ENCODE results near the gene TRABD.
A peak's percentile ranks its signal among the peaks of the same experiment; 100 is the strongest.

TRABD gene

GRCh38 chr22:50216684-50217520 lies 31.2 kb downstream of the TRABD start:
- ATAC-seq (replicated peaks) (no peak), DNase-seq (no peak)
- Mint-ChIP-seq H3K4me3 (no peak overlapping the region), H3K4me1 (peaks cover 14 to 44% of the 10 kb centered on the region in 2 donors), H3K27me3 (no peaks in the 10 kb centered on the region), H3K36me3 (peaks cover 56 to 75% of the 10 kb centered on the region in 2 donors), H3K27ac (peak overlapping the region; percentile 42), H3K9me3 (no peaks in the 10 kb centered on the region)

DNA sequence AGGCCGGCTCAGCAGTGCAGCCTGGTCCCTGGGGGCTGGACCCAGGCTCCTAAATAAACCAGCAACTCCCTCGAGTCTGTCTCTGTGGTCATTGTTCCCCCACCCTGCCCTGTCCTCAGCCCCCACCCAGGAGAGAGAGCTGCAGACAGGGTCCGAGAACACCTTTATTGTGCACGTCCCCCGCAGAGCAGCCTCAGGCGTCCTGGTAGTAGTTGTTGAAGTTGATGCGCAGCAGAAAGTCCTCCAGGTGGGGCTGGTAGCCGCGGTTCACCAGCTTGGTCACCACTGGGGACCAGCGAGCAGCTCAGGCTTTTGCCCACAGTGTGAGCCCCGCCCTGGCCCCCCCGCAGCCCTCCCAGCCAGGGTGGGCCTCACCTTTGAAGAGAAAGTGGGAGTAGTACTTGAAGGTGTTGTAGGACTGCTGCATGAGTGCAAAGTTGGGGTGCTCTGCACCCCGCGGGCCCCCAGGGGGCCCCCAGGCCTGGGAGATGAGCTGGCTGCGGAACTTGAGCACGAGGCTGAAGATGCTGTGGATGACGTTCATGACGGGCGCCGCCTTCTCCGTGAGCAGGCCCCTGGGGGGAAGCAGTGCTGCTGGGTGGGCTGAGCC lies 31.9 kb downstream of the TRABD start:
- Mint-ChIP-seq H3K27ac (peak overlapping the region; percentile 42), H3K4me1 (peaks cover 14 to 40% of the 10 kb centered on the region in 2 donors), H3K36me3 (peaks cover 57 to 75% of the 10 kb centered on the region in 2 donors), H3K4me3 (peak overlapping the region in 1 of 2 donors; percentile 28), H3K27me3 (no peaks in the 10 kb centered on the region), H3K9me3 (no peaks in the 10 kb centered on the region)
- ATAC-seq (replicated peaks): no peak
- no peak for DNase-seq

GRCh38 chr22:50218153-50218995 lies 32.7 kb downstream of the TRABD start:
- Mint-ChIP-seq H3K36me3 (peaks cover 57 to 74% of the 10 kb centered on the region in 2 donors), H3K27ac (peak overlapping the region; percentile 56), H3K27me3 (no peaks in the 10 kb centered on the region), H3K9me3 (no peaks in the 10 kb centered on the region), H3K4me1 (peaks cover 13 to 33% of the 10 kb centered on the region in 2 donors), H3K4me3 (no peak overlapping the region)
- no peak for DNase-seq
- ATAC-seq (replicated peaks): peak; percentile 15 to 26

DNA sequence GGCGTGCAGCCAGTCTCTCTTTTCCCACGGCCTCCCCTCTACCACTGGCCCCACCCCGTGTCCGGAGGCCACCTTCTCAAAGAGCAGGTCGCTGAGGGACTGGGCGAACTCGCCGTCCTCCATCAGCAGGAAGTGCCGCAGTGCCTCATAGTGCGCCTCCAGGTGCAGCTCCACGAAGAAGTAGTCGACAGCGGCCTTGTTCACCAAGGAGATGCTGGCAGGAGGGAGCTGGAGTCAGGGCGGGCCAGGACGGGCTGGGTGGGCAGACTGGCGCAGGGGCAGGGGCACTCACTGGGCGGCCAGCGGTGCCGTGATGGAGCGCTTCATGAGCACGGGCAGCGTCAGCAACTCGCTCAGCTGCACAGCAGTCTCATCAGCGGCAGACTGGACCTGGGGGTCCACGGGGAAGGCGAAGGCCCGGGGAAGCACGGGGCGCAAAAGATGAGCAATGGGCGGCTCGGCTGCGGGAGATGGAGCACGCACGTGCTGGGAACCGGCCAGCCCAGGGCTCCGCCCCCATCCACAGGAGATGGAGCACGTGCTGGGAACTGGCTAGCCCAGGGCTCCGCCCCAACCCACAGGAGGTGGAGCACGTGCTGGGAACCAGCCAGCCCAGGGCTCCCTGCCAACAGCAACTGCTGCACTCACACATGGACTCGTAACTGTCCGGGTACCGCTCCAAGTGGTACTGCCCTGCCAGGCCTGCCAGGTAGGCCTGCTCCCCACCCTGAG lies 33.4 kb downstream of the TRABD start:
- H3K27ac Mint-ChIP-seq: no peak overlapping the region
- H3K4me1 Mint-ChIP-seq: peaks cover 11 to 32% of the 10 kb centered on the region in 2 donors
- H3K36me3 Mint-ChIP-seq: peaks cover 58 to 72% of the 10 kb centered on the region in 2 donors
- no peak for DNase-seq
- H3K4me3 Mint-ChIP-seq: no peak overlapping the region
- no peaks in the 10 kb centered on the region for H3K9me3 Mint-ChIP-seq
- peak; percentile 23 to 26 for ATAC-seq (replicated peaks)
- no peaks in the 10 kb centered on the region for H3K27me3 Mint-ChIP-seq

GRCh38 chr22:50219800-50220602 lies 34.3 kb downstream of the TRABD start:
- peaks cover 54 to 70% of the 10 kb centered on the region in 2 donors for H3K36me3 Mint-ChIP-seq

GRCh38 chr22:50220603-50221409 lies 35.1 kb downstream of the TRABD start:
- H3K27me3 Mint-ChIP-seq: no peaks in the 10 kb centered on the region
- no peak overlapping the region for H3K27ac Mint-ChIP-seq
- DNase-seq (no peak), ATAC-seq (replicated peaks) (no peak)
- no peak overlapping the region for H3K4me3 Mint-ChIP-seq
- H3K4me1 Mint-ChIP-seq: peaks cover 5 to 24% of the 10 kb centered on the region in 2 donors
- no peaks in the 10 kb centered on the region for H3K9me3 Mint-ChIP-seq
- peaks cover 54 to 68% of the 10 kb centered on the region in 2 donors for H3K36me3 Mint-ChIP-seq

More at GRCh38 chr22:50219800-50220602, 34.3 kb downstream of the TRABD start:
- no peak for ATAC-seq (replicated peaks)
- Mint-ChIP-seq H3K4me1 (peaks cover 8 to 28% of the 10 kb centered on the region in 2 donors), H3K9me3 (no peaks in the 10 kb centered on the region), H3K27me3 (no peaks in the 10 kb centered on the region), H3K4me3 (no peak overlapping the region), H3K27ac (no peak overlapping the region)
- DNase-seq: no peak

DNA sequence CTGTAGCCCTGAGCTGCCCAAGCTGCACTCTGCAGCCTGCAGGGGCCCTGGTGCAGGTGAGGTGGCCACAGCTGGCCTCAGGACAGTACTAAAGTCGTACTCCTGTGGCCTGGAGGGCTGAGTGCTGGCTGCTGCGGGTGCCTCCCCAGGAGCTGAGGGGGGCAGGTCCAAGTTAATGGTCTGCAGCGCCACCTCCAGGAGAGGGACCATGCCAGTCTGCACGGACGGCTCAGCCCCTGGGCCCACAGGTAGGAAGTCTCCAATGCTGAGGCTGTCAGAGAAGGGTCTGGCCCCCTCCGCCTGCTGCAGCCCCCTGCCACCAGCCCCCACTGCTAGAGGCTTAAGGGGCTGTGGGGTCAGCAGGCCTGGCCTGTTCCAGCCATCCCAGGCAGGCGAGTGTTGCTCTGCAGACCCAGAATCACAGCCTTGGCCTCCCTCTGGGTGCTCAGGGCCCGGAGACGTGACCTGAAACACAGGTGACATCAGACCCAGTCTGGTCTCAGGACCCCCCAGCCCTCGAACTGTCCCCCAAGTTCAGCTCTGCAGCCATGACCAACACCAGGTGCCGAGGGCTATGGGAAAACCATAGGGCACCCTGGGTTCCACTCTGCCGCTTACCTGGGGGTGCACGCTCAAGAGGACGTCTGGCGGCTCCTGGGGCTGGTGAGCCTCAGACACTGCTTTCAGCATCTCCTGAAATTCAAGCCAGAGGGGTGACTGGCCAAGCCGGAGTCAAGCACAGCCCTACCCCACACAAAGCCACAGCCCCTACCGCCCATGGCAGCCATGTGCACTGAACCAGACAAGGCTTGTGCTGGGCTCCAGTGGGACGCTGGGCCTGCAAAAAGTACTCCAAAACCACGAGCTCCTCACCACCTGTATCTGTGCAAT lies 35.9 kb downstream of the TRABD start:
- Mint-ChIP-seq H3K4me1 (peaks cover 5 to 24% of the 10 kb centered on the region in 2 donors), H3K9me3 (no peaks in the 10 kb centered on the region), H3K36me3 (peaks cover 49 to 66% of the 10 kb centered on the region in 2 donors), H3K4me3 (no peak overlapping the region), H3K27me3 (no peaks in the 10 kb centered on the region), H3K27ac (no peak overlapping the region)
- ATAC-seq (replicated peaks) (no peak), DNase-seq (no peak)

- no peak for DNase-seq
- no peak overlapping the region for H3K4me3 Mint-ChIP-seq
- H3K9me3 Mint-ChIP-seq: no peaks in the 10 kb centered on the region
- H3K27me3 Mint-ChIP-seq: no peaks in the 10 kb centered on the region
- peaks cover 48 to 67% of the 10 kb centered on the region in 2 donors for H3K36me3 Mint-ChIP-seq
- H3K27ac Mint-ChIP-seq: no peak overlapping the region
- ATAC-seq (replicated peaks): no peak
- H3K4me1 Mint-ChIP-seq: peaks cover 6 to 21% of the 10 kb centered on the region in 2 donors
These were observed 36.8 kb downstream of the TRABD start for GRCh38 chr22:50222508-50222907.

DNA sequence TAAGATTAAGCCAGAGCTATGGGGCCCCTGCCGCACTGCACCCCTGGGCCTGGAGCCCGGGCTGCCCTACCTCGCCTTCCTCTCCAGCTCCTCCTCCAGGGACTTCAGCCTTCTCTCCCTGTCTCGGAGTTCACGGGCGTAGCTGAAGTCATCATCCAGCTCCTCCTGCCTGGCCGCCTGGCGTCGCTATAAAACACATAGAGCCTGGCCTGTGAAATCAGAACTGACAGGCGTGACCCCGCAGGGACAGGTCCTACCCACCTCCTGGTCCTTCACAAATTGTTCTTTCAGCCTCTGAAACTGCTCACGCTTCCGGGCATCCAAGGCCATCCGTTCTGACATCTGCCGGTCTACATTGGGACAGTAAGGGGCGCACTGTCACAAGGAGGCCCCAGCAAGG lies 38.4 kb downstream of the TRABD start:
- Mint-ChIP-seq H3K27ac (no peak overlapping the region), H3K9me3 (no peaks in the 10 kb centered on the region), H3K4me3 (no peak overlapping the region), H3K4me1 (peaks cover 8 to 11% of the 10 kb centered on the region in 2 donors), H3K36me3 (peaks cover 48 to 63% of the 10 kb centered on the region in 2 donors), H3K27me3 (no peaks in the 10 kb centered on the region)
- DNase-seq: no peak
- ATAC-seq (replicated peaks): no peak

GRCh38 chr22:50225200-50225969 lies 39.7 kb downstream of the TRABD start:
- ATAC-seq (replicated peaks) (no peak), DNase-seq (no peak)
- peaks cover 46 to 60% of the 10 kb centered on the region in 2 donors for H3K36me3 Mint-ChIP-seq
- peaks cover 4 to 6% of the 10 kb centered on the region in 2 donors for H3K4me1 Mint-ChIP-seq
- H3K27ac Mint-ChIP-seq: no peak overlapping the region
- no peak overlapping the region for H3K4me3 Mint-ChIP-seq
- H3K9me3 Mint-ChIP-seq: no peaks in the 10 kb centered on the region
- no peaks in the 10 kb centered on the region for H3K27me3 Mint-ChIP-seq
